Measurements from ENCODE around the gene IQSEC1.

IQSEC1 gene

GRCh38 chr3:12985148-12985547 is 88.1 kb downstream of the IQSEC1 start:
- TF ChIP-seq GATA3 (IDR thresholded peaks at IDR 0.05; ENCODE audit: low read depth, low read length) (no peak), GATA2 (IDR thresholded peaks at IDR 0.05; ENCODE audit: low read depth, low read length) (no peak)

- TF ChIP-seq GATA3 (IDR thresholded peaks at IDR 0.05; ENCODE audit: low read depth, low read length) (no peak), GATA2 (IDR thresholded peaks at IDR 0.05; ENCODE audit: low read depth, low read length) (no peak)
Measured at GRCh38 chr3:12984023-12984823, 89.0 kb downstream of the IQSEC1 start.

GRCh38 chr3:12983319-12983718 is 89.9 kb downstream of the IQSEC1 start:
- TF ChIP-seq GATA3 (IDR thresholded peaks at IDR 0.05; ENCODE audit: low read depth, low read length) (no peak), GATA2 (IDR thresholded peaks at IDR 0.05; ENCODE audit: low read depth, low read length) (no peak)

GRCh38 chr3:12982619-12983101 is 90.6 kb downstream of the IQSEC1 start:
- TF ChIP-seq GATA2 (IDR thresholded peaks at IDR 0.05; ENCODE audit: low read depth, low read length) (no peak), GATA3 (IDR thresholded peaks at IDR 0.05; ENCODE audit: low read depth, low read length) (no peak)

GRCh38 chr3:12981306-12982275 is 91.6 kb downstream of the IQSEC1 start:
- TF ChIP-seq GATA3 (IDR thresholded peaks at IDR 0.05; ENCODE audit: low read depth, low read length) = no peak

GRCh38 chr3:12980596-12981290 is 92.5 kb downstream of the IQSEC1 start:
- no peak for TF ChIP-seq GATA2 (IDR thresholded peaks at IDR 0.05; ENCODE audit: low read depth, low read length)
- no peak for TF ChIP-seq GATA3 (IDR thresholded peaks at IDR 0.05; ENCODE audit: low read depth, low read length)

- no peak for TF ChIP-seq GATA3 (IDR thresholded peaks at IDR 0.05; ENCODE audit: low read depth, low read length)
- no peak for TF ChIP-seq GATA2 (IDR thresholded peaks at IDR 0.05; ENCODE audit: low read depth, low read length)
Measured at GRCh38 chr3:12979947-12980487, 93.2 kb downstream of the IQSEC1 start.

GRCh38 chr3:12979151-12979946 is 93.9 kb downstream of the IQSEC1 start:
- TF ChIP-seq GATA2 (IDR thresholded peaks at IDR 0.05; ENCODE audit: low read depth, low read length) (peak; percentile 57; the same call in 1 of the 2 replicates), GATA3 (IDR thresholded peaks at IDR 0.05; ENCODE audit: low read depth, low read length) (no peak)

GRCh38 chr3:12978682-12979081 is 94.5 kb downstream of the IQSEC1 start:
- TF ChIP-seq GATA2 (IDR thresholded peaks at IDR 0.05; ENCODE audit: low read depth, low read length) (no peak), GATA3 (IDR thresholded peaks at IDR 0.05; ENCODE audit: low read depth, low read length) (no peak)

- TF ChIP-seq GATA2 (IDR thresholded peaks at IDR 0.05; ENCODE audit: low read depth, low read length) = no peak
- TF ChIP-seq GATA3 (IDR thresholded peaks at IDR 0.05; ENCODE audit: low read depth, low read length) = no peak
Measured at GRCh38 chr3:12977117-12977808, 96.0 kb downstream of the IQSEC1 start.

- TF ChIP-seq GATA2 (IDR thresholded peaks at IDR 0.05; ENCODE audit: low read depth, low read length) (no peak), GATA3 (IDR thresholded peaks at IDR 0.05; ENCODE audit: low read depth, low read length) (no peak)
Measured at GRCh38 chr3:12975748-12976522, 97.3 kb downstream of the IQSEC1 start.

- no peak for TF ChIP-seq GATA3 (IDR thresholded peaks at IDR 0.05; ENCODE audit: low read depth, low read length)
- TF ChIP-seq GATA2 (IDR thresholded peaks at IDR 0.05; ENCODE audit: low read depth, low read length) = no peak
Measured at GRCh38 chr3:12974819-12975218, 98.4 kb downstream of the IQSEC1 start.
